Heart right ventricle (tissue), 16 donors: Measurements from ENCODE around the gene LRRC30. TPM values are rescaled to one million over a fixed set of nuclear protein-coding genes. Genes with fewer than 3 reads are reported as not detected.
"Not testable (repeated sequence)": the region's sequence is repeated elsewhere in the genome, so short reads cannot be mapped to it uniquely, and the experiment has no call there.

ENCODE experiments used
- ATAC-seq, 8 donors: fragments of 200-7000 bp; cut with Tn5 transposase; one replicate each; pipeline ENCODE4 v1.9.1; 2020; ENCODE audit warnings: mild to moderate bottlenecking in 8 of 8, moderate library complexity in 8 of 8, moderate number of reproducible peaks in 1 of 8
- DNase-seq, 2 donors: peaks; one replicate each; pipeline ENCODE4 v3.0.0-alpha.2; 2020
- H3K27ac ChIP-seq, 10 donors: fragments of 200-600 bp; sonication (generic) in 2 of 10; one replicate each; pipeline versions ENCODE4 v1.5.0 to v1.8.0; 2020 to 2022; ENCODE audit warnings: mild to moderate bottlenecking in 3 of 10
- H3K27me3 ChIP-seq, 7 donors: fragments of 200-600 bp; one replicate each; pipeline ENCODE4 v1.8.0; 2021 to 2022; ENCODE audit warnings: mild to moderate bottlenecking in 2 of 7
- H3K36me3 ChIP-seq, 9 donors: fragments of 200-600 bp; sonication (generic) in 1 of 9; one replicate each; pipeline versions ENCODE4 v1.5.0 to v1.8.0; 2020 to 2022; ENCODE audit warnings: mild to moderate bottlenecking in 2 of 9
- H3K4me1 ChIP-seq, 9 donors: fragments of 200-600 bp; sonication (generic) in 1 of 9; one replicate each; pipeline versions ENCODE4 v1.5.0 to v1.8.0; 2020 to 2022; ENCODE audit warnings: mild to moderate bottlenecking in 4 of 9
- H3K4me3 ChIP-seq, 10 donors: fragments of 200-600 bp; sonication (generic) in 2 of 10; one replicate each; pipeline versions ENCODE4 v1.5.0 to v1.8.0; 2020 to 2022; ENCODE audit warnings: mild to moderate bottlenecking in 7 of 10, moderate library complexity in 2 of 10
- H3K9me3 ChIP-seq, 11 donors: fragments of 200-600 bp in 10 of 11; sonication (generic) in 2 of 11; one replicate each; pipeline versions ENCODE4 v1.5.0 to v1.8.0; 2013 to 2022; ENCODE audit warnings: mild to moderate bottlenecking in 2 of 11, control low read depth in 1 of 11, moderate library complexity in 1 of 11
- CTCF ChIP-seq, 9 donors: fragments of 200-600 bp; sonication (generic) in 2 of 9; IDR thresholded peaks; one replicate each; pipeline versions ENCODE4 v1.5.0 to v1.8.0; 2021 to 2022; ENCODE audit warnings: antibody characterized with exemption in 9 of 9, mild to moderate bottlenecking in 5 of 9, moderate library complexity in 1 of 9
- WGBS, 2 donors: extraction: QIAGEN DNeasy Blood & Tissue Kit; methylation state at CpG; one replicate each; pipeline ENCODE4 v1.1.7; 2013; ENCODE audit warnings: inconsistent platforms in 1 of 2; 5-methylcytosine and 5-hydroxymethylcytosine counted together
- intact Hi-C, 10 donors: fragments of 100-400 bp; cut with DNase I; formaldehyde crosslinking; loops; one replicate each; pipeline versions ENCODE4 v1.11.1 to v1.14.2; 2022
- polyA plus RNA-seq, 2 donors: library from polyadenylated mRNA; stranded (reverse); fragments of 200-250 nt; gene quantifications; one replicate each; pipeline ENCODE4 v1.2.3, GENCODE V29; 2013
- total RNA-seq, 10 donors: library from RNA; stranded (reverse); fragmentation: NEBNext Ultra II Directional in 3 of 10; extraction: Animal tissue kit (Norgen Biotek cat#: 25700) in 3 of 10; gene quantifications; one replicate each; pipeline versions ENCODE4 v1.2.1 to v1.2.4, GENCODE V29; 2021 to 2023
- donor health status: Arrhythmogenic right ventricular cardiomyopathy.
- donor health status: ischemic (EF 13 %, LVEDD 7.1; RV severe dilation, severe dysfunction).
- donor health status: healthy with polysubstance abuse.
- donor health status: DM: no; HTN: yes; CAD: no.
- donor health status: DM: no; HTN: no; CAD: no.
- donor health status: ischemic (EF 25% LVEDD 6.9; RV normal size, moderate dysfunction).
- donor health status: ischemic (EF 25% LVEDD 5.7; RV mildly dilated, moderate dysfunction).
- donor health status: healthy.
- donor health status: DM: yes; HTN: yes; CAD: no.
- donor health status: Ischemic cardiomyopathy.
- donor health status: ischemic (EF 35%, LVEDD 5.7; RV mildly dilated, moderate dysfunction).
- donor health status: nonischemic (EF 11% LVEDD 7.7; RV severe dilation, severe dysfunction).
- donor health status: DM: yes; HTN: yes; CAD: no.
- donor health status: PGD.
- donor health status: ischemic (EF 29% LVEDD 5.4; RV normal size, mild dysfunction).
- donor health status: nonischemic (EF 23%, LVEDD 6.1; RV moderate dilation, normal function).

The LRRC30 gene
- total and polyA plus RNA-seq, 12 donors = not detected

- intact Hi-C loops = no loop called here
- TF ChIP-seq CTCF (IDR thresholded peaks at IDR 0.05) = no peak
These were observed 29.8 kb upstream of the LRRC30 start for GRCh38 chr18:7201096-7201495.

GRCh38 chr18:7202169-7202568 is 28.7 kb upstream of the LRRC30 start:
- Histone ChIP-seq H3K4me3 (no peak overlapping the region), H3K27ac (no peak overlapping the region), H3K36me3 (no peaks in the 10 kb centered on the region), H3K4me1 (peaks cover 0 to 17% (median 0%) of the 10 kb centered on the region in 9 donors), H3K9me3 (no peaks in the 10 kb centered on the region), H3K27me3 (peaks cover 0 to 3% (median 0%) of the 10 kb centered on the region in 7 donors)
- peak in 1 of 8 donors; percentile 17 for ATAC-seq
- no peak for DNase-seq
- intact Hi-C loops = no loop called here
- 87 to 92% methylated on average over 9 of the region's 9 CpGs for WGBS, 2 donors
- no peak for TF ChIP-seq CTCF (IDR thresholded peaks at IDR 0.05)

More at GRCh38 chr18:7201096-7201495, 29.8 kb upstream of the LRRC30 start:
- no peak for DNase-seq
- Histone ChIP-seq H3K27me3 (peaks cover 0 to 3% (median 0%) of the 10 kb centered on the region in 7 donors), H3K36me3 (no peaks in the 10 kb centered on the region), H3K4me1 (peaks cover 0 to 10% (median 0%) of the 10 kb centered on the region in 9 donors), H3K9me3 (no peaks in the 10 kb centered on the region), H3K4me3 (no peak overlapping the region), H3K27ac (no peak overlapping the region)
- WGBS, 2 donors = 83 to 84% methylated on average over 4 of the region's 4 CpGs
- no peak for ATAC-seq

- H3K27ac ChIP-seq, intact Hi-C loops: not testable (repeated sequence)
- 93 to 97% methylated on average over 25 to 28 of the region's 29 CpGs for WGBS, 2 donors
These were observed 27.3 kb upstream of the LRRC30 start for GRCh38 chr18:7203601-7204000.

GRCh38 chr18:7205346-7205745 is 25.5 kb upstream of the LRRC30 start:
- no peak for TF ChIP-seq CTCF (IDR thresholded peaks at IDR 0.05)
- H3K36me3 ChIP-seq = no peaks in the 10 kb centered on the region
- peak in 7 of 8 donors; percentile 27 to 57 (median 36) for ATAC-seq
- DNase-seq = no peak
- intact Hi-C loops = no loop called here
- peaks cover 0 to 27% (median 4%) of the 10 kb centered on the region in 9 donors for H3K4me1 ChIP-seq
- peaks cover 0 to 3% (median 0%) of the 10 kb centered on the region in 7 donors for H3K27me3 ChIP-seq
- no peaks in the 10 kb centered on the region for H3K9me3 ChIP-seq
- H3K27ac ChIP-seq = no peak overlapping the region
- no peak overlapping the region for H3K4me3 ChIP-seq

More at GRCh38 chr18:7203601-7204000, 27.3 kb upstream of the LRRC30 start:
- H3K4me3 ChIP-seq, ATAC-seq, DNase-seq, H3K36me3 ChIP-seq, H3K27me3 ChIP-seq, H3K9me3 ChIP-seq: not testable (repeated sequence)
- peaks cover 0 to 27% (median 4%) of the 10 kb centered on the region in 9 donors for H3K4me1 ChIP-seq

GRCh38 chr18:7206217-7206616 is 24.7 kb upstream of the LRRC30 start:
- no peaks in the 10 kb centered on the region for H3K9me3 ChIP-seq
- intact Hi-C loops = no loop called here
- ATAC-seq (no peak), DNase-seq (no peak)
- H3K4me3 ChIP-seq = no peak overlapping the region
- no peaks in the 10 kb centered on the region for H3K36me3 ChIP-seq
- H3K4me1 ChIP-seq = peaks cover 0 to 27% (median 4%) of the 10 kb centered on the region in 9 donors
- peaks cover 0 to 3% (median 0%) of the 10 kb centered on the region in 7 donors for H3K27me3 ChIP-seq
- WGBS, 2 donors = 71 to 72% methylated on average over 6 of the region's 6 CpGs
- H3K27ac ChIP-seq = no peak overlapping the region
- TF ChIP-seq CTCF (IDR thresholded peaks at IDR 0.05) = no peak
